ENCODE measurements around the gene NOC2L.

Gene NOC2L

DNA sequence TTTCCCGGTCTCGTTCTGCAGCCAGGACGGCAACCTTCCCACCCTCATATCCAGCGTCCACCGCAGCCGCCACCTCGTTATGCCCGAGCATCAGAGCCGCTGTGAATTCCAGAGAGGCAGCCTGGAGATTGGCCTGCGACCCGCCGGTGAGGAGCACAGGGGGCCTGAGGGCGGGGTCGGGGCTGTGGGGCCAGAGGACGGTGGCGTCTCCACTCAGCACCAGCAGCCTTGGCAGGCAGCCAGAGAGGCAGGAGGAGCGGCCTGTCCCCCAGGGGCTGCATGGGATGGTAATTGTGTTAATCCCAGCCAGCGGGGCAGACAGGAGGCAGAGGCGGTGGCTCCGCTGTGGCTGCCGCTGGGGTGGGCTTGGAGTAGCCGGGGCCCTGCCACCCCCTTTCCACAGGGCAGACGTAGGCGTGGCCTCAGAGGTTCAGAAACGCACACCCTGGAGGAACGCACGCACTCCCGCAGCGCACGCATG, 23.3 kb downstream of the NOC2L start:
- H3K27ac ChIP-seq: no peak overlapping the region
- H4K20me1 ChIP-seq (ENCODE audit: insufficient read depth): no peaks in the 10 kb centered on the region
- H3K4me3 ChIP-seq (IDR thresholded peaks at IDR 0.05; ENCODE audit: insufficient read depth, low read depth, low read length): no peak overlapping the region
- TF ChIP-seq, protein P1, sequence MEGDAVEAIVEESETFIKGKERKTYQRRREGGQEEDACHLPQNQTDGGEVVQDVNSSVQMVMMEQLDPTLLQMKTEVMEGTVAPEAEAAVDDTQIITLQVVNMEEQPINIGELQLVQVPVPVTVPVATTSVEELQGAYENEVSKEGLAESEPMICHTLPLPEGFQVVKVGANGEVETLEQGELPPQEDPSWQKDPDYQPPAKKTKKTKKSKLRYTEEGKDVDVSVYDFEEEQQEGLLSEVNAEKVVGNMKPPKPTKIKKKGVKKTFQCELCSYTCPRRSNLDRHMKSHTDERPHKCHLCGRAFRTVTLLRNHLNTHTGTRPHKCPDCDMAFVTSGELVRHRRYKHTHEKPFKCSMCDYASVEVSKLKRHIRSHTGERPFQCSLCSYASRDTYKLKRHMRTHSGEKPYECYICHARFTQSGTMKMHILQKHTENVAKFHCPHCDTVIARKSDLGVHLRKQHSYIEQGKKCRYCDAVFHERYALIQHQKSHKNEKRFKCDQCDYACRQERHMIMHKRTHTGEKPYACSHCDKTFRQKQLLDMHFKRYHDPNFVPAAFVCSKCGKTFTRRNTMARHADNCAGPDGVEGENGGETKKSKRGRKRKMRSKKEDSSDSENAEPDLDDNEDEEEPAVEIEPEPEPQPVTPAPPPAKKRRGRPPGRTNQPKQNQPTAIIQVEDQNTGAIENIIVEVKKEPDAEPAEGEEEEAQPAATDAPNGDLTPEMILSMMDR (conservative IDR thresholded peaks at IDR 0.05; ENCODE audit: low read depth, low read length): no peak
- H2AFZ ChIP-seq (ENCODE audit: low read depth): no peak overlapping the region
- H3K36me3 ChIP-seq (ENCODE audit: insufficient read depth): no peaks in the 10 kb centered on the region
- peaks cover 16% of the 10 kb centered on the region for H3K4me1 ChIP-seq (ENCODE audit: low read depth, poor library complexity, severe bottlenecking)
- H3K79me2 ChIP-seq (ENCODE audit: insufficient read depth, low read depth): no peaks in the 10 kb centered on the region
- H3K9ac ChIP-seq: no peak overlapping the region
- peaks cover 79% of the 10 kb centered on the region for H3K27me3 ChIP-seq (ENCODE audit: insufficient read depth, low read depth)
- no peak overlapping the region for H3K4me2 ChIP-seq

GRCh38 chr1:934991-935750, 23.9 kb downstream of the NOC2L start:
- Histone ChIP-seq H3K27ac (no peak overlapping the region), H3K27me3 (ENCODE audit: insufficient read depth, low read depth) (peaks cover 79% of the 10 kb centered on the region), H3K79me2 (ENCODE audit: insufficient read depth, low read depth) (no peaks in the 10 kb centered on the region), H3K4me2 (no peak overlapping the region), H3K4me1 (ENCODE audit: low read depth, poor library complexity, severe bottlenecking) (peaks cover 9% of the 10 kb centered on the region), H3K4me3 (IDR thresholded peaks at IDR 0.05; ENCODE audit: insufficient read depth, low read depth, low read length) (no peak overlapping the region), H3K9ac (no peak overlapping the region), H2AFZ (ENCODE audit: low read depth) (no peak overlapping the region), H4K20me1 (ENCODE audit: insufficient read depth) (no peaks in the 10 kb centered on the region), H3K36me3 (ENCODE audit: insufficient read depth) (no peaks in the 10 kb centered on the region)
- TF ChIP-seq, protein P1 (conservative IDR thresholded peaks at IDR 0.05; ENCODE audit: low read depth, low read length): no peak

DNA sequence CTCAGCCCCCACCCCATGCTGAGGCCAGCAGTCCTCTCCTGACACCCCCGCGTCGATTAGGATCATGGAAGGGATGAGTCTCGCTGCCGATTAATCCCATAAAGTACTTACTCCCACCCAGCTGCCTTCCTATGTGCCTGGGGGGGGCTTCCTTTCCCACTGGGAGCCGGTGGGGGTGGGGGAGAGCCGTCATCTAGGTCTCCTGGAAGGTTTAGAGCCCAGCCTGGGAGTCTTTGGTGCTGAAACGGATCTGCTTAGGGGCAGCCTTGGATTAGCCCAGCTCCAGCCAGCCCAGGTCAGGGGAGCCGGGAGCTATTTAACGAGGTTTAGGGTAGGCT, 25.5 kb downstream of the NOC2L start:
- Histone ChIP-seq H3K9ac (no peak overlapping the region), H3K4me2 (no peak overlapping the region), H2AFZ (ENCODE audit: low read depth) (no peak overlapping the region), H3K79me2 (ENCODE audit: insufficient read depth, low read depth) (no peaks in the 10 kb centered on the region), H3K4me1 (ENCODE audit: low read depth, poor library complexity, severe bottlenecking) (no peaks in the 10 kb centered on the region), H3K27ac (no peak overlapping the region), H3K36me3 (ENCODE audit: insufficient read depth) (no peaks in the 10 kb centered on the region), H3K4me3 (IDR thresholded peaks at IDR 0.05; ENCODE audit: insufficient read depth, low read depth, low read length) (no peak overlapping the region), H3K27me3 (ENCODE audit: insufficient read depth, low read depth) (peaks cover 86% of the 10 kb centered on the region), H4K20me1 (ENCODE audit: insufficient read depth) (no peaks in the 10 kb centered on the region)
- TF ChIP-seq, protein P1 (conservative IDR thresholded peaks at IDR 0.05; ENCODE audit: low read depth, low read length): no peak

DNA sequence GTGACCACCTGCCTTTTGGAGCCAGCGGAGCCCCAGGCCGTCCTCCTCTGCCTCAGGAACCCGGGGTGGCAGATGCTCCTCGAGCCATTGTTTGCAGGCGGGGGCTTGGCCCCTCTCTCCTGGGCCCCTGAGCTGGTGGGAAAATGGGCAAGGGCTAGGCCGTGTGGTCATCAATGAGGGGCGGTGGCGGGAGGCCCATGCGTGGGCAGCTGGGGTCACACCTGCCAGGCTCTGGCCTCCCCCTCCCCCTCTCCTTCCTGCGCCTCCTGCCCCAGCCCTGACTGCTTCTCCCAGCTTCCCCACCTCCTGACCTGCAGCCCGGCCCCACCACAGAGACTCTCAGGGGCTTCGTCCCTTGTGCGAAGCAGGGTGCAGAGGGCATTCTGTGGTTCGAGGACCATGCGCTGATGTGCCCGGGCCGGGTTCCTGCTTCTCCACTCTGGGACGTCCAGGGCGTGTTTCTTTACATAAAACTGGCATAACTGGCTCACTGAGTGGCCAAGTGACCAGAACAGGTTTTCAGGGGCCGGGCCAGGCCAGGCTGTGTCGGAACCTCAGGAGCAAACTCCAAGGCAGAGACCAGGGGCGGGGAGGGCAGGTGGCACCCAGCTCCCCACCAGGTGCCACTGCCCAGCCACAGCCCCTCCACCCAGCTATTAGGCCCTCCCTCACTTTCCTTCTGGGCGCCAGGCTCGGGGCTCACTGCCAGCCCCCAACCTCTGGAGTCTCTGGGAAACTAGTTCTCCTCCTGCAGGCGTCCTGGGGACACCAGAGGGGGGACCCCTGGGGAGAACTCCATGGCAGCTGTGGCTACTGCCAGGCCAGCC, 26.1 kb downstream of the NOC2L start:
- H3K4me2 ChIP-seq: no peak overlapping the region

More for the DNA sequence above, 26.1 kb downstream of the NOC2L start:
- H3K27me3 ChIP-seq (ENCODE audit: insufficient read depth, low read depth): peaks cover 85% of the 10 kb centered on the region
- no peak overlapping the region for H2AFZ ChIP-seq (ENCODE audit: low read depth)
- no peaks in the 10 kb centered on the region for H3K79me2 ChIP-seq (ENCODE audit: insufficient read depth, low read depth)
- no peak overlapping the region for H3K9ac ChIP-seq
- TF ChIP-seq, protein P1 (conservative IDR thresholded peaks at IDR 0.05; ENCODE audit: low read depth, low read length): no peak
- no peaks in the 10 kb centered on the region for H4K20me1 ChIP-seq (ENCODE audit: insufficient read depth)
- H3K4me3 ChIP-seq (IDR thresholded peaks at IDR 0.05; ENCODE audit: insufficient read depth, low read depth, low read length): no peak overlapping the region
- H3K36me3 ChIP-seq (ENCODE audit: insufficient read depth): no peaks in the 10 kb centered on the region
- no peaks in the 10 kb centered on the region for H3K4me1 ChIP-seq (ENCODE audit: low read depth, poor library complexity, severe bottlenecking)
- H3K27ac ChIP-seq: no peak overlapping the region

All from KMS-11 (cell line).